ENCODE measurements around the gene SFI1. TPM values are rescaled to one million over a fixed set of nuclear protein-coding genes. Genes with fewer than 3 reads are reported as not detected.

Gene SFI1
- total RNA-seq, 4 donors from 2014 or later = 31.1 to 57.6 (median 43.1) TPM

DNA sequence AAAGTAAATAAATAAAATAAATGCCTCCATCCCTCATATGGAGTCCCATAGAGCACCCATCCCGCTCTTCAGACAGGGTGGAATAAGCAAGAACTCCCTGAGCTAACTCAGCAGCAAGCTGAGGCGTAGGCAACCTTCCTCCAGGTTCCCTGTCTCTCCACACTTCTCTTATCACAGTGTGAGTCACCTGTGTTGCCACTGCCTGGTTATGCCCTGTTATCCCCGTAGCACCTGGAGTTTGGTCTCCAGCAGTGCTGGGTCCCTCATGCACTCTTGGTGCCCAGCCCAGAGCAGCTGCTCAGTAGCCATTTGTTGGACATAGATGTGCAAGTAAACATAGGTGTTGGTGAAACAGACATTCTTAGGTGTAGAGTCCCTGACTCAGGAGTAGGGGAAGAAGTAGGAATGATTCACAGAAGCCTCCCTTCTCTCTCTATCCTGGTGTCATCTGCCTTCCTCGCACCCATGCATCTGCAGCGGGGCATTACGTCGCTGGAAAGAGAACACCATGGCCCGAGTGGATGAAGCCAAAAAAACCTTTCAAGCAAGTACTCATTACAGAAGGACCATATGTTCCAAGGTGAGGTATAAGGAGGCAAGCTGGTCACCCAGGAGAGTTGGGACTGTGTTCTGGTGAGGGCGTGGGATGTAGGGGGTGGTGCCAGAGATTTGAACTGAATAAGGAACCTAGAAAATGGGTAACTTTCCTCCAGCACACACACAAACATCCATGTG is 109.7 kb downstream of the SFI1 start:
- no peaks in the 10 kb centered on the region for H3K27me3 ChIP-seq
- H3K27ac ChIP-seq = no peak overlapping the region
- 96% methylated on average over 9 of the region's 9 CpGs for WGBS, 2 donors
- peaks cover 15 to 38% of the 10 kb centered on the region in 2 donors for H3K4me1 ChIP-seq
- no peak for TF ChIP-seq POLR2A (IDR thresholded peaks at IDR 0.05)
- TF ChIP-seq, protein P1, sequence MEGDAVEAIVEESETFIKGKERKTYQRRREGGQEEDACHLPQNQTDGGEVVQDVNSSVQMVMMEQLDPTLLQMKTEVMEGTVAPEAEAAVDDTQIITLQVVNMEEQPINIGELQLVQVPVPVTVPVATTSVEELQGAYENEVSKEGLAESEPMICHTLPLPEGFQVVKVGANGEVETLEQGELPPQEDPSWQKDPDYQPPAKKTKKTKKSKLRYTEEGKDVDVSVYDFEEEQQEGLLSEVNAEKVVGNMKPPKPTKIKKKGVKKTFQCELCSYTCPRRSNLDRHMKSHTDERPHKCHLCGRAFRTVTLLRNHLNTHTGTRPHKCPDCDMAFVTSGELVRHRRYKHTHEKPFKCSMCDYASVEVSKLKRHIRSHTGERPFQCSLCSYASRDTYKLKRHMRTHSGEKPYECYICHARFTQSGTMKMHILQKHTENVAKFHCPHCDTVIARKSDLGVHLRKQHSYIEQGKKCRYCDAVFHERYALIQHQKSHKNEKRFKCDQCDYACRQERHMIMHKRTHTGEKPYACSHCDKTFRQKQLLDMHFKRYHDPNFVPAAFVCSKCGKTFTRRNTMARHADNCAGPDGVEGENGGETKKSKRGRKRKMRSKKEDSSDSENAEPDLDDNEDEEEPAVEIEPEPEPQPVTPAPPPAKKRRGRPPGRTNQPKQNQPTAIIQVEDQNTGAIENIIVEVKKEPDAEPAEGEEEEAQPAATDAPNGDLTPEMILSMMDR (IDR thresholded peaks at IDR 0.05) = no peak
- H3K9me3 ChIP-seq = no peaks in the 10 kb centered on the region
- no peak for DNase-seq
- H3K36me3 ChIP-seq = no peaks in the 10 kb centered on the region
- no peak overlapping the region for H3K4me3 ChIP-seq (replicated peaks in 1 of 3)
- intact Hi-C loops (cut with DNase I) = no loop called here

DNA sequence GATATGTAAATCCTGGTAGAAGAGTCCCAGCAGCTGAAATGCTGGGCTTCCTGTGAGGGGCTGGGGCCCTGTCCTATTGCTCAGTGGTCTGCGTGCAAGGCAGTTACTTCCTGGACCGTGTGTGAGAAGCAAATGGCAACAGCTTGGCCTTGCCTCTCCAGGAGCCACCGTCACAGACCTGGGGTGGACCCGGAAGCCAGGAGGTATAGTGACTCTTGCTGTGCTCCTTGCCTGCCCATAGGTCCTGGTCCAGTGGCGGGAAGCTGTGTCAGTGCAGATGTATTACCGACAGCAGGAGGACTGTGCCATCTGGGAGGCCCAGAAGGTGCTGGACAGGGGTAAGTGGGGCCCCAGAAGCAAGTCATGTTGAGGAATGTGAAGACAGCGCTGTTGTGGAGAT is 111.4 kb downstream of the SFI1 start:
- intact Hi-C loops (cut with DNase I) = no loop called here
- Histone ChIP-seq H3K4me1 (peaks cover 15 to 35% of the 10 kb centered on the region in 2 donors), H3K9me3 (no peaks in the 10 kb centered on the region), H3K27me3 (no peaks in the 10 kb centered on the region), H3K27ac (no peak overlapping the region), H3K36me3 (no peaks in the 10 kb centered on the region), H3K4me3 (replicated peaks in 1 of 3) (no peak overlapping the region)
- no peak for DNase-seq
- TF ChIP-seq, protein P1 (IDR thresholded peaks at IDR 0.05) = no peak
- no peak for TF ChIP-seq POLR2A (IDR thresholded peaks at IDR 0.05)
- WGBS, 2 donors = 89% methylated on average over 6 to 7 of the region's 7 CpGs

DNA sequence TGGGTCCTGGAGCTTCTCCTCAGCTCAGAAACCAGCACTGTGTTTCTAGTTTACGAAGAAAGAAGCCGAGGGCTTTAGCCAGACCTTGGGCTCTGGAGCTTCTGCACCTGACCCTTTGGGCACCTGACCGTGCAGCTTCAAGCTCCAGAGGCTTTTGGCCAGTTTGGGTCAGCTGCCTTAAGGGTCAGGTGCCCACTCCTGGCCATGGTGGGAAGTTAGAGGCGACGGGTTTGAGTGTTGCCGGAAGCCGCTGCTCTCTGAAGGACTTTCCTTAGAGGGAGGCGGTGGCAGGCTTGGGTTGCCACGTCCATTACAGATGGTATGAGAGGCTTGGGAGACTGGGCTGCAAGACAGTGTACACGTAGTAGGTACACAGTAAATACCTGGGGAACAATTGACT is 113.4 kb downstream of the SFI1 start:
- intact Hi-C loops (cut with DNase I) = no loop called here
- Histone ChIP-seq H3K9me3 (no peaks in the 10 kb centered on the region), H3K4me3 (replicated peaks in 1 of 3) (no peak overlapping the region), H3K36me3 (no peaks in the 10 kb centered on the region), H3K27me3 (no peaks in the 10 kb centered on the region), H3K27ac (no peak overlapping the region), H3K4me1 (peaks cover 6 to 17% of the 10 kb centered on the region in 2 donors)
- DNase-seq = peak in 1 of 2 donors; percentile 36
- 80 to 86% methylated on average over 10 of the region's 10 CpGs for WGBS, 2 donors
- TF ChIP-seq, protein P1 (IDR thresholded peaks at IDR 0.05) = no peak
- no peak for TF ChIP-seq POLR2A (IDR thresholded peaks at IDR 0.05)

DNA sequence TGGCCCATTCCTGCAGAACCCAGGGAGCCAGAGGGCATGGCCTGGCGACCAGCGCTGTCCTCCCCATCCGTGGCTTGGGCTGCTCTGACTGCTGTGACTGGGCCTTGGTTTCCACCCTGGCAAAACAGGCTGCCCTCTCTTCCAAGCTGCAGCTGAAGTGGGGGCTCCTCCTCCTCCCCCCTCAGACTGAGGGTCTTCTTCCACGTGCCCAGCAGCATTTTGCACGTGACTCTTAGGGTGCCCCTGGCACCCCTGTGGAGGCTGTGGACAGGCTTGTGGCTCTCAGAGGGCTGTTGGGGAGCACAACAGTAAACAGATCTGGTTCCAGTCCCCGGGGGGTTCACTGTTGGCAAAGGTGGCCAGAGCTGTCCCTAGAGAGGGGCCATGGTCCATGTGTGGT is 114.3 kb downstream of the SFI1 start:
- intact Hi-C loops (cut with DNase I) = no loop called here
- DNase-seq = no peak
- H3K4me3 ChIP-seq (replicated peaks in 1 of 3) = no peak overlapping the region

More for the DNA sequence above, 114.3 kb downstream of the SFI1 start:
- H3K4me1 ChIP-seq = peaks cover 0 to 11% of the 10 kb centered on the region in 2 donors
- no peak for TF ChIP-seq POLR2A (IDR thresholded peaks at IDR 0.05)
- TF ChIP-seq, protein P1 (IDR thresholded peaks at IDR 0.05) = no peak
- H3K36me3 ChIP-seq = no peaks in the 10 kb centered on the region
- WGBS, 2 donors = 85 to 92% methylated on average over 4 of the region's 6 CpGs
- H3K9me3 ChIP-seq = no peaks in the 10 kb centered on the region
- H3K27ac ChIP-seq = no peak overlapping the region
- no peaks in the 10 kb centered on the region for H3K27me3 ChIP-seq

All from thyroid gland (tissue), 4 donors.